ENCODE data around the gene TACC2.

The TACC2 gene

DNA sequence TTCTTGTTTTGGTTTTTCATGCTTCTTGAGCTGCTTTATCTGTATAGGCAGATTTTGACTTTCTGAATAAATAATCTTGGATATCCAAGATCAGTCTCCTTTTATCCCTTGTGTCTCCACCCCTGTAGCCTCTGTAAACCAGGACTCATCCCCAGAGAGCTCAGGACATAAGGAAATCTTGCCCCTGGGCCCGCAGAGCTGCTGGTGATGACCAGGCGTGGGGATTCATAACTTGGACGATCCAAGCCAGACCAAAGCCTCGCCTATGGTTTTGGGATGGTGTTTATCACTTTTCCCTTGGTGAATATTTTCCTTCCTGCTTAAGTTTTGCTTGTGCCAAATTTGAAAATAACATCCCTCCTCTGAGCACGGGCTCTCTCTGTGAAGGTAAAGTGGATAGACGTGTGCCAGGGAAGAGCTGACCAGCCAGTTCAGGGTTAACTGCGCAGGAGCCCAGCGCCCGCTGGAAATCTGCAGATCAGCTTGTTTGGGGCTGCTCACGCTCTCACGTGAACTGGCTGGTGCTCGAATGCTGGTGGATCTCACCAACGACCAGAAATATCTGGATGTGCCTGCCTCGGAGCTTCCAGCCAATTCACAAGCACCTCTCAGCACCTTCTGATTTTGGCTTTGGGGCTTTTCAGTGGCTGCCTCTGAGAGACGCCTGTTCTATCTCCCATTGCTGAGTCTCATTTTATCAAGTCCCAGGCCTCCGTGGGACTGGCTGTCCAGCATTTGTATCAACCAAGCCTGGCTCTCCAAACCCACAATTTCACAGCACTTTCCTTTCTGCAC is 150.1 kb downstream of the TACC2 start:
- H3K36me3 ChIP-seq (ENCODE audit: insufficient read depth, low read depth, low read length), result peaks cover 8% of the 10 kb centered on the region; the same call in 1 of the 2 replicates
- H3K4me1 ChIP-seq (ENCODE audit: insufficient read depth, low read length), result peaks cover 2% of the 10 kb centered on the region; the same call in 1 of the 2 replicates
- H3K9me3 ChIP-seq (ENCODE audit: insufficient read depth, low read depth, low read length), result no peaks in the 10 kb centered on the region
- H3K4me3 ChIP-seq (ENCODE audit: low read length), result no peak overlapping the region
- H3K27ac ChIP-seq (ENCODE audit: low read length), result no peak overlapping the region
- no peaks in the 10 kb centered on the region for H3K27me3 ChIP-seq (ENCODE audit: insufficient read depth, low read length)
- H3K9ac ChIP-seq (ENCODE audit: low read depth, low read length), result no peak overlapping the region

- Histone ChIP-seq H3K9ac (ENCODE audit: low read depth, low read length) (no peak overlapping the region; the same call in 1 of the 2 replicates), H3K27ac (ENCODE audit: low read length) (no peak overlapping the region), H3K36me3 (ENCODE audit: insufficient read depth, low read depth, low read length) (peaks cover 14% of the 10 kb centered on the region), H3K27me3 (ENCODE audit: insufficient read depth, low read length) (no peaks in the 10 kb centered on the region), H3K4me3 (ENCODE audit: low read length) (no peak overlapping the region), H3K9me3 (ENCODE audit: insufficient read depth, low read depth, low read length) (peaks cover 1% of the 10 kb centered on the region), H3K4me1 (ENCODE audit: insufficient read depth, low read length) (peaks cover 2% of the 10 kb centered on the region; the same call in 1 of the 2 replicates)
Measured at GRCh38 chr10:122139627-122140170, 150.7 kb downstream of the TACC2 start.

DNA sequence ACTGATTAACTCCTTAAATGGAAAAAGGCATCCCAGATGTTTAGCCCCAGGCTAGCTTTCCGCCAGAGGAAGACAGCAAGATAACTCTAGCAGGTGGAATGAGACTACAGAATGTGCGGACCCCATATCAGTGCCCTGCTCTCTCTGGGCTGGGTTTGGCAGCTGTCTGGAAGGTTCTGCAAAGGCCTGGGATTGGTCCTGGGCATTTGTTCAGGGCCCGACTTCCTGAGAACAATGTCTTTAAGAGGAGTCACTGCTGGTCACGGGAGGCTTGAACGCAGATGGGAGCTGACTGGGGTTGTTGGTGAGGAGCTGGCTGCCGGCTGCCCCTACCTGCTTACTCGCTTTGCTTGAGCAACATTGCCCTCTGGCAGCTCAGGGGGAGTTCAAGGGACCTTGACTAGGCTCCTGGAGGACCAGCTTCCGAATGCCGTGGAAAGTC is 151.5 kb downstream of the TACC2 start:
- H3K36me3 ChIP-seq (ENCODE audit: insufficient read depth, low read depth, low read length), result peaks cover 14% of the 10 kb centered on the region
- no peak overlapping the region for H3K9ac ChIP-seq (ENCODE audit: low read depth, low read length)
- no peaks in the 10 kb centered on the region for H3K27me3 ChIP-seq (ENCODE audit: insufficient read depth, low read length)
- peaks cover 9% of the 10 kb centered on the region for H3K9me3 ChIP-seq (ENCODE audit: insufficient read depth, low read depth, low read length)
- H3K4me1 ChIP-seq (ENCODE audit: insufficient read depth, low read length), result peaks cover 2% of the 10 kb centered on the region; the same call in 1 of the 2 replicates
- no peak overlapping the region for H3K27ac ChIP-seq (ENCODE audit: low read length)
- no peak overlapping the region for H3K4me3 ChIP-seq (ENCODE audit: low read length)

GRCh38 chr10:122140941-122141623 is 152.1 kb downstream of the TACC2 start:
- Histone ChIP-seq H3K9me3 (ENCODE audit: insufficient read depth, low read depth, low read length) (peaks cover 9% of the 10 kb centered on the region), H3K4me3 (ENCODE audit: low read length) (no peak overlapping the region), H3K36me3 (ENCODE audit: insufficient read depth, low read depth, low read length) (peaks cover 18% of the 10 kb centered on the region), H3K27me3 (ENCODE audit: insufficient read depth, low read length) (no peaks in the 10 kb centered on the region), H3K9ac (ENCODE audit: low read depth, low read length) (no peak overlapping the region), H3K4me1 (ENCODE audit: insufficient read depth, low read length) (peaks cover 2% of the 10 kb centered on the region; the same call in 1 of the 2 replicates), H3K27ac (ENCODE audit: low read length) (no peak overlapping the region)

- H3K36me3 ChIP-seq (ENCODE audit: insufficient read depth, low read depth, low read length), result peaks cover 18% of the 10 kb centered on the region
- no peaks in the 10 kb centered on the region for H3K27me3 ChIP-seq (ENCODE audit: insufficient read depth, low read length)
- H3K4me3 ChIP-seq (ENCODE audit: low read length), result no peak overlapping the region
- no peak overlapping the region for H3K9ac ChIP-seq (ENCODE audit: low read depth, low read length)
- no peak overlapping the region for H3K27ac ChIP-seq (ENCODE audit: low read length)
- peaks cover 9% of the 10 kb centered on the region for H3K9me3 ChIP-seq (ENCODE audit: insufficient read depth, low read depth, low read length)
- H3K4me1 ChIP-seq (ENCODE audit: insufficient read depth, low read length), result peaks cover 2% of the 10 kb centered on the region; the same call in 1 of the 2 replicates
Measured at GRCh38 chr10:122141821-122142640, 153.1 kb downstream of the TACC2 start.

GRCh38 chr10:122142641-122143237 is 153.8 kb downstream of the TACC2 start:
- Histone ChIP-seq H3K27ac (ENCODE audit: low read length) (no peak overlapping the region), H3K36me3 (ENCODE audit: insufficient read depth, low read depth, low read length) (peaks cover 18% of the 10 kb centered on the region), H3K4me3 (ENCODE audit: low read length) (no peak overlapping the region), H3K4me1 (ENCODE audit: insufficient read depth, low read length) (peaks cover 2% of the 10 kb centered on the region; the same call in 1 of the 2 replicates), H3K9me3 (ENCODE audit: insufficient read depth, low read depth, low read length) (peaks cover 9% of the 10 kb centered on the region), H3K27me3 (ENCODE audit: insufficient read depth, low read length) (no peaks in the 10 kb centered on the region), H3K9ac (ENCODE audit: low read depth, low read length) (no peak overlapping the region)

DNA sequence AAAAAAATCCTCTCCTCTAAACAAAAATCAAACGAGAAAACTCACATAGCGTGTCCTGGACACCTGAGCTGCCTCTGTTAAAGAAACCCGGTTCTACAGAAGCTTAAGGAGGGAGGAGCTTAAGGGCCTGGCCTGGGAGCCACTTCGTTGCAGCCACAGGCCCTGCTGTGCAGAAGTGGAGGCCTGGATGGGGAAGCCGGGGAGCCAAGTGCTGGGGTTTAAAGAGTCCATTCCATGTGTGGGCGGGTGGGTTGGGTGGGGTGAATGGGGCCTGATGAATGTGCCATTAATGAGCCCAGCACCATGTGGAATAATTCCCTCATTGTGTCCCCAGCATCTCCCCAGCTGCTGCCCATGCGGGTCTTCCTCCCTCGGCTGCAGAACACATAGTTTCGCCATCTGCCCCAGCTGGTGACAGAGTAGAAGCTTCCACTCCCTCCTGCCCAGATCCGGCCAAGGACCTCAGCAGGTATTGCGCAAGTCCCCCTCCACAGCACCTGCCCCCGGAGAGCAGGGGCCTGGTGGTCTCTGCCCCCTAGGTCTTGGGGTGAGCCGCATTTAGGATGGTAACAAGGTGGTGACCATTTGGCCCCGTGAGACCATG is 154.4 kb downstream of the TACC2 start:
- Histone ChIP-seq H3K4me1 (ENCODE audit: insufficient read depth, low read length) (peaks cover 3% of the 10 kb centered on the region; the same call in 1 of the 2 replicates), H3K27me3 (ENCODE audit: insufficient read depth, low read length) (no peaks in the 10 kb centered on the region), H3K9ac (ENCODE audit: low read depth, low read length) (no peak overlapping the region), H3K27ac (ENCODE audit: low read length) (no peak overlapping the region), H3K36me3 (ENCODE audit: insufficient read depth, low read depth, low read length) (peaks cover 18% of the 10 kb centered on the region), H3K9me3 (ENCODE audit: insufficient read depth, low read depth, low read length) (peaks cover 9% of the 10 kb centered on the region), H3K4me3 (ENCODE audit: low read length) (no peak overlapping the region)

DNA sequence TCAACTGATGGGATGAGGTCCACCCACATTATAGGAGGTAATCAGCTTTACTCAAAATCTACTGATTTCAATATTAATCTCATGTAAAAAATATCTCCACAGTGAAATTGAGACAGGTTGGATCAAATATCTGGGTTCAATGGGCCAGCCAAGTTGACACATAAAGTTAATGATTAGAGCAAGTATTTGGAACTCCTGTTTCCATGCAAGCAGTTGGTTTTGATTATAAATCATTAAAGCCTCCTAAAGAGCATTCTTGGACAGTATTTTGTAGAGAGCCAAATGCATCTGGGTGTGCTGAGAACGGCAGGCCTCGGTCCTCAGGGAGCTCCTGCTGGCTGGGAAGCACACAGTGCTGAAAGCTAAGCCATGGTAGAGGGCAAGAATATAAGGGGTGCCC is 155.2 kb downstream of the TACC2 start:
- Histone ChIP-seq H3K27ac (ENCODE audit: low read length) (no peak overlapping the region), H3K4me1 (ENCODE audit: insufficient read depth, low read length) (peaks cover 9% of the 10 kb centered on the region; the same call in 1 of the 2 replicates), H3K27me3 (ENCODE audit: insufficient read depth, low read length) (no peaks in the 10 kb centered on the region), H3K36me3 (ENCODE audit: insufficient read depth, low read depth, low read length) (peaks cover 18% of the 10 kb centered on the region), H3K4me3 (ENCODE audit: low read length) (no peak overlapping the region), H3K9ac (ENCODE audit: low read depth, low read length) (no peak overlapping the region), H3K9me3 (ENCODE audit: insufficient read depth, low read depth, low read length) (peaks cover 9% of the 10 kb centered on the region)

- Histone ChIP-seq H3K27me3 (ENCODE audit: insufficient read depth, low read length) (no peaks in the 10 kb centered on the region), H3K9ac (ENCODE audit: low read depth, low read length) (no peak overlapping the region), H3K36me3 (ENCODE audit: insufficient read depth, low read depth, low read length) (peaks cover 18% of the 10 kb centered on the region), H3K9me3 (ENCODE audit: insufficient read depth, low read depth, low read length) (peaks cover 9% of the 10 kb centered on the region), H3K27ac (ENCODE audit: low read length) (no peak overlapping the region), H3K4me1 (ENCODE audit: insufficient read depth, low read length) (peaks cover 9% of the 10 kb centered on the region; the same call in 1 of the 2 replicates), H3K4me3 (ENCODE audit: low read length) (no peak overlapping the region)
Measured at GRCh38 chr10:122145113-122145512, 156.2 kb downstream of the TACC2 start.

- H3K9me3 ChIP-seq (ENCODE audit: insufficient read depth, low read depth, low read length), result peaks cover 9% of the 10 kb centered on the region
- no peak overlapping the region for H3K4me3 ChIP-seq (ENCODE audit: low read length)
- no peaks in the 10 kb centered on the region for H3K27me3 ChIP-seq (ENCODE audit: insufficient read depth, low read length)
- peaks cover 7% of the 10 kb centered on the region; the same call in 1 of the 2 replicates for H3K4me1 ChIP-seq (ENCODE audit: insufficient read depth, low read length)
- peaks cover 18% of the 10 kb centered on the region for H3K36me3 ChIP-seq (ENCODE audit: insufficient read depth, low read depth, low read length)
- no peak overlapping the region for H3K9ac ChIP-seq (ENCODE audit: low read depth, low read length)
- no peak overlapping the region for H3K27ac ChIP-seq (ENCODE audit: low read length)
Measured at GRCh38 chr10:122147663-122148062, 158.7 kb downstream of the TACC2 start.
